SH-SY5Y (cell line): ENCODE results near the gene KLHDC1.

Experiments used
- GATA2 ChIP-seq: IDR thresholded peaks from 2 replicates; pipeline ENCODE4 v1.6.1; 2011; ENCODE audit warnings: mild to moderate bottlenecking, low read depth, low read length
- GATA3 ChIP-seq: IDR thresholded peaks from 2 replicates; pipeline ENCODE4 v1.6.1; 2011; ENCODE audit warnings: low read depth, mild to moderate bottlenecking, low read length, moderate library complexity

The KLHDC1 gene

GRCh38 chr14:49692811-49693734 is at the start of gene KLHDC1:
Gene KLHDC1, plus strand, starts transcription at chr14:49693120. Its CDS starts 75 bp downstream, at chr14:49693195.
- TF ChIP-seq GATA2 (no peak), GATA3 (no peak)

- TF ChIP-seq GATA3, result no peak
- no peak for TF ChIP-seq GATA2
Observed at GRCh38 chr14:49653508-49653907, 39.4 kb upstream of the KLHDC1 start.

- no peak for TF ChIP-seq GATA3
- no peak for TF ChIP-seq GATA2
Observed at GRCh38 chr14:49654511-49654910, 38.4 kb upstream of the KLHDC1 start.

- TF ChIP-seq GATA2 (no peak), GATA3 (no peak)
Observed at GRCh38 chr14:49659526-49660455, 33.1 kb upstream of the KLHDC1 start.

DNA sequence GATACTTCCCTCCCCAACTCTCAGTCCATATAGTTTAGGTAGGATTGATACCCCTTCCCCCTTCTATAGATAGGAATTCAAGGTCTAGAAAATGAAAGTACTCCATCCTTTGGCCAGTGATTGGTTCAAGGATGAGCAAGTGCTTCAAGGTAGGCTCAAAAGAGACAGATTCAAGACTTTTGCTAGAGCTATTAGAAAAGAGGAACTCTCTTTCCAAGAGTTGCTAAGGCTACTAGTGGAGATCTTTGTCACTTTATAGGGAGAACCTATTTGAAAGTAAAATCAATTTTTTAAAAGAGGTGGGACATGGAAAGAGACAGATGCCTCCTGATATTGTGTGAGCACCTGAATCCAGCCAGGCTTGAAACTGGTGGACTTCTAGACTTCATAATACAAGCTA is 22.4 kb upstream of the KLHDC1 start:
- TF ChIP-seq GATA3 (no peak), GATA2 (no peak)

DNA sequence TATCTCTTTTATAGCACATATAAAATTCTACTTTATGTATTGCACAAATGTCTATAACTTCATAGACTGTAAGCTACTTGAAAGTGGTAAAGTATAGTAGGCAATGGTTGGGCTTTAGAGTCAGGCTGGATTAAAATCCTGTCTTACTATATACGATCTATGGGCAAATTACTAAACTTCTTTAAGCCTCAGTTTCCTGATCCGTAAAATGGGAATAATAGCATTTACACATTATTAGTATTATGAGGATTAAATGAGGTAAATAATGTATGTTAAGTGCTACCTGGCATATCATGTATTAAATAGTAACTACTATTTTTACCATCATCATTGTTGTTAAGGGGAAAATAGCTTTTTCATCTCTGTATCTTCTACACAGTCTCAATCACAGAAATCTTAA is 19.3 kb upstream of the KLHDC1 start:
- TF ChIP-seq GATA2, result no peak
- TF ChIP-seq GATA3, result no peak

DNA sequence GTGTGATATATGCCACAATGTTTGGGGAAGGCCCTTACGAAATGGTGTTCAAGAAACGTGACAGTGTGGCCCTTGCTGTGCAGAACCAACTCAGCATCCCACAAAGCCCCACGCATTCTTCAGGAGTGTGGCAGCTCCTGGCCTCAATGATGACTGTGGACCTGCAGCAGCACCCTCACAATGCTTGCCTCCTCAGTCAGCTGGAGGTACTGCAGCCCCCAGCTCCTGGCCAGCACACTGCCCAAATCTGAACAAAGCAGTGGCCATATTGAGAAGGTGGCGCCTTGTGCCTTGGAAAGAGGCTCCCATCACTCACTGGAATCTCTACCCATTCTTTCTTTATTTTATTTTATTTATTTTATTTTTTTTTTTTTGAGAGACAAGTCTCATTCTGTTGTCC is 15.3 kb upstream of the KLHDC1 start:
- TF ChIP-seq GATA3, result no peak
- no peak for TF ChIP-seq GATA2

DNA sequence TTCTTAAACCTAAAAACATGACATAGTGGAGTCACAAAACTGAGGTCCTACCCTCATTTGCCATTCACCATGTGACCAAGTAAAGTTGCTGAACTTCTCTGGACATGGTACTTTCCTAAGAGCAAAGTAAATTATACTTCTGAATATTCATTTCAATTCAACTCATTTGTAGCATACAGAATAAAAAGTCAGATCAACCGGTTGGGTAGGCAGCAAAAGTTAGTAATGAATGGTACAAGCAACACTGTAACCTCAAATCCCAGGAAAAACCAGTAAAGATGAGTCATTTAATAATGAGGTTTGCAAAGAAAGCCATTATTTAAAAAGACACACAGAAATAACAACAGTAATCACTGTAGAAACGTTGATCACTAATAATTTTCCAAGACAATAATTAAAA is 13.6 kb upstream of the KLHDC1 start:
- no peak for TF ChIP-seq GATA3

DNA sequence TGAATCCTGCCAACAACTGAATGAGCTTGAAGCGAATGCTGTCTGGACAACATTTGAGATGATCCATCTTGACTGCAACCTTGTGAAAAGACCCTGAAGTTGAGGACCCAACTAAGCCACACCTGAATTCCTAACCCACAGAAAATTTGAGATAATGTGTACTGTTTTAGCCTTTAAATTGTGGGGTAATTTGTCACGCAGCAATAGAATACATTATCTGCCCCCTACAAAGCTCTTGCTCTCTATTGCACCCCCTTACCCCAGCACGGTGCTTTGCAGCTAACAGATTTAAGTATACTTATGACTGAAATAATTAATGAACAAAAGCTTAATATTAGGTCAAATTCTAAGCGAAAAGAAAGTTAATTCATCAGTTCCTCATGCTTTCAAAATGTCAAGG is 6.5 kb upstream of the KLHDC1 start:
- TF ChIP-seq GATA3 (no peak), GATA2 (no peak)

DNA sequence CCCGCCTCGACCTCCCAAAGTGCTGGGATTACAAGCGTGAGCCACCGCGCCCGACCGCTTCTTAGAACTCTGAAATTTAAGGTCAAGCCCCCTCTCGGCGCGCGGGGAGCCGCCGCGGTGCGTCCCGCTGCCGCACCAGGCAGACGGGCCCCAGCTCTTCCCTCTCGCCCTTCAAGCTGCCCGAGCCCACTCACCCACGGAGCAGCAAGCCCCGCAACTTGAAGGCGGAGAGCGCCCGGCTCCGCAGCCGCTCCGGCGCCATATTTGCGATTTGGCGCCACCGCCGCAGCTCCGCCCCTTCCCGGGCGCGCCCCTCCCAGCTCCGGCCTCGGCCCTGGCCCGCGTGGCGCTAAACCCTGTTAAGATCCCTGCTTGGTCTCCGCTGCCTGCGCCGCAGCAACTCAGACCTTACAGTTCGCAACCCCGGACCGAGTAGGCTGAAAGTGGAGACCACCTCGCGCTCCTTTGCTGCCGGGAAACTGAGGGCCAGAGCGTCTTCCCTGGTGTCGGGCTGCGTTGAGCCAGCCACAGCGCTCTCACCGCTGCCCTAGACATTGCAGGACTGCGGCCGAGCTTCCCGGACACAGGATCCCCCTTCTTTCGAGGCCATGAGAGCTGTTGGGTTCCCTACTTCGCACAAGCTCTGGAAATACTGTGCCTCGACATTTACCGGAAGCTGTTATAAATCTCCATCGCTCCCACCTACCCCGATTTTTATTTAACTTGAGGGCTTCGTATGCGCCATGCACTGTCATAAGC is 4.8 kb upstream of the KLHDC1 start, which contains the start of gene POLE2:
POLE2 (minus strand) TSS at position 273 of the 759 bp plus-strand sequence; CDS start at position 262, 11 bp downstream.
- no peak for TF ChIP-seq GATA2
- TF ChIP-seq GATA3, result no peak

DNA sequence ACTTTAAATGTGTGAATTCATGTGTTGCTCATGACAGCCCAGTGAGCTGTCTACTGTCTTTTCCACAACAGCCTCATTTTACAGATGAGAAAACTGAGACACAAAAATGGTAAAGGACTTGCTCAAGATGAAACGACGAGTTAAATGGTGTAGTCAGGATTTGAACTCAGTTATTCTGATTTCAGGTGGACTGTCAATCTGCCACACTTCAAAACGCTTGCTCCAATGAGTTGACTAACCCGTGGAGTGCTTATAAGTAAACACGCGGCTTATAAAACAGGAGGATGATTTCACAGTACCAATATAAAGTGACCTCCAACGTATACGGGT is 4.3 kb upstream of the KLHDC1 start:
- TF ChIP-seq GATA2 (no peak), GATA3 (no peak)

- no peak for TF ChIP-seq GATA2
- no peak for TF ChIP-seq GATA3
Observed at GRCh38 chr14:49691031-49691430, 1.9 kb upstream of the KLHDC1 start.

- TF ChIP-seq GATA3, result no peak
- TF ChIP-seq GATA2, result no peak
Observed at GRCh38 chr14:49692193-49692757, 645 bp upstream of the KLHDC1 start.

- TF ChIP-seq GATA2 (no peak), GATA3 (no peak)
Observed at GRCh38 chr14:49702725-49703124, 9.8 kb downstream of the KLHDC1 start.
